ENCODE measurements around the gene SDK1. TPM values are rescaled to one million over a fixed set of nuclear protein-coding genes. Genes with fewer than 3 reads are reported as not detected.
A peak's percentile ranks its signal among the peaks of the same experiment; 100 is the strongest.

Gene SDK1
- total RNA-seq, 2 experiments from 2014 or later: 0.25 to 0.78 TPM

DNA sequence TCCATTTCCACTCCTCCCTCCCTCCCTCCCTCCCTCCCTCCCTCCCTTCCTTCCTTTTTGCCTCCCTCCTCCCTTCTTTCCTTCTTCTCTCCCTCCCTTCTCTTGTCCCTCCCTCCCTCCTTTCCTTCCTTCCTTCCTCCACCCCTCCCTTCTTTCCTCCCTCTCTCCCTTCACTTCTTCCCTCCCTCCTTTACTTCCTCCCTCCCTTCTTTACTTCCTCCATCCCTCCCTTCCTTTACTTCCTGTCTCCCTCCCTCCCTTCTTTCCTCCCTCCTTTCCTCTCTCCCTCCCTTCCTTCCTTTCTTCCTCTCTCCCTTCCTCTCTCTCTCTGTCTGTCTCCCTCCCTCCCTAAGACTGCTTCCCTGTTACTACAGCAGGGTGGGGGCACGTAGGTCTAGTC, 782.5 kb downstream of the SDK1 start:
- intact Hi-C loops (cut with micrococcal nuclease): no loop called here
- DNase-seq: no peak
- H3K9me3 Mint-ChIP-seq: no peaks in the 10 kb centered on the region
- peaks cover 6% of the 10 kb centered on the region for H3K4me1 Mint-ChIP-seq (ENCODE audit: low read depth)
- ChIA-PET CTCF (no interaction called here), POLR2A (no interaction called here)
- no peak for ATAC-seq
- no peaks in the 10 kb centered on the region for H3K27me3 Mint-ChIP-seq
- H3K27ac Mint-ChIP-seq: no peak overlapping the region
- no peak overlapping the region for H3K4me3 Mint-ChIP-seq
- no peaks in the 10 kb centered on the region for H3K36me3 Mint-ChIP-seq (ENCODE audit: low read depth)
- TF ChIP-seq, protein P1, sequence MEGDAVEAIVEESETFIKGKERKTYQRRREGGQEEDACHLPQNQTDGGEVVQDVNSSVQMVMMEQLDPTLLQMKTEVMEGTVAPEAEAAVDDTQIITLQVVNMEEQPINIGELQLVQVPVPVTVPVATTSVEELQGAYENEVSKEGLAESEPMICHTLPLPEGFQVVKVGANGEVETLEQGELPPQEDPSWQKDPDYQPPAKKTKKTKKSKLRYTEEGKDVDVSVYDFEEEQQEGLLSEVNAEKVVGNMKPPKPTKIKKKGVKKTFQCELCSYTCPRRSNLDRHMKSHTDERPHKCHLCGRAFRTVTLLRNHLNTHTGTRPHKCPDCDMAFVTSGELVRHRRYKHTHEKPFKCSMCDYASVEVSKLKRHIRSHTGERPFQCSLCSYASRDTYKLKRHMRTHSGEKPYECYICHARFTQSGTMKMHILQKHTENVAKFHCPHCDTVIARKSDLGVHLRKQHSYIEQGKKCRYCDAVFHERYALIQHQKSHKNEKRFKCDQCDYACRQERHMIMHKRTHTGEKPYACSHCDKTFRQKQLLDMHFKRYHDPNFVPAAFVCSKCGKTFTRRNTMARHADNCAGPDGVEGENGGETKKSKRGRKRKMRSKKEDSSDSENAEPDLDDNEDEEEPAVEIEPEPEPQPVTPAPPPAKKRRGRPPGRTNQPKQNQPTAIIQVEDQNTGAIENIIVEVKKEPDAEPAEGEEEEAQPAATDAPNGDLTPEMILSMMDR (IDR thresholded peaks at IDR 0.05): no peak

DNA sequence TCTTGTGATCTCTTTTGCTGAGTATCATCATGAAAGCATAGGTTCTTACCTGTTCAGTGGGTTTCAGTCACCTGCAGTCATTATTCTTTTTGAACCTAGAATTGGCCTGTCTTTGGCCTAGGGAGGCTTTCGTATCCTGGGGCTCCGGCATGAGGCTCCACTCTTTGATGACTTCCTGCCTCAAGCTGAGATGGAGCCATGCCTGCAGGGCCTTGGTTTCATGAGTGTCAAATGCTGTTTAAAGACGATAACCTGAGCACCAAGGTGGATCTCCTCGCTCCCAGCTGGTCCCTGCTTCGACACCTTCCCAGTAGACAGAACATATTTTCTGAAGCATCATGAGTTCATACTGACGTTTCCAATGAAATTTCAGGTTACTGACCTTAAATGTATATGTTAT, 783.2 kb downstream of the SDK1 start:
- Mint-ChIP-seq H3K4me1 (ENCODE audit: low read depth) (peaks cover 6% of the 10 kb centered on the region), H3K4me3 (no peak overlapping the region), H3K27me3 (no peaks in the 10 kb centered on the region), H3K36me3 (ENCODE audit: low read depth) (no peaks in the 10 kb centered on the region), H3K27ac (no peak overlapping the region), H3K9me3 (no peaks in the 10 kb centered on the region)
- ChIA-PET CTCF (no interaction called here), POLR2A (no interaction called here)
- intact Hi-C loops (cut with micrococcal nuclease): no loop called here
- TF ChIP-seq, protein P1 (IDR thresholded peaks at IDR 0.05): no peak
- DNase-seq (no peak), ATAC-seq (no peak)

DNA sequence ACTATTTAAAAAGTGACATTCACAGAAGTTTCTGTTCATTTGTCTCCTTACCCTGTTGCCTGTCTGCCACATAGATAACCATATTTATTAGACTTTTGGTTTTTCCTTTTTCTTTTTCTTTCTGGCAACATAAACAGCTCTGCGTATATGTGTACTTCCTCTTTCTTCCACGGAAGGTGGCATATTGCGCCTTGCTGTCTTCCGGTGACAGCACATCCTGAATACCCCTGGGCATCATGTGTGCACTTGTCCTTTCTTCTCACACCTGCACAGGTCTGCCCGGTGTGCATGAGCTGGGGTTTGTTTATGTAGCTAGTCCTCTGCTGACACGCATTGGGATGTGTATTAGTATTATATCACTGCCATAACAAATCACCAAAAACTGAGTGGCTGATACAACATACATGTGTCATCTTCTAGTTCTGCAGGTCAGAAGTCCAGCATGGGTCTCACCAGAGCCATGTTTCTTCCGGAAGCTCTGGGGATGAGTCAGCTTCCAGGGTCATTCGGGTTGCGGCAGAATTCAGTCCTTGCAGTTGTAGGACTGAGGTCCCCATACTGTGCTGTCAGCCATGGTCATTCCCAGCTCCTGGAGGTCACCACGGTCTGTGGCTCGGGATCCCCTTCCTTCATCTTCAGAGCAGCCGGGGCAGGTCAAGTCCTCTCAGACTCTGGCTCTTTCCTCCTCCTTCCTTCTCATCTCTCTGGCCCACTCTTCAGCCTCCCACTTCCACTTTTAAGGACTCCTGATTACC, 785.1 kb downstream of the SDK1 start:
- Mint-ChIP-seq H3K27me3 (no peaks in the 10 kb centered on the region), H3K4me3 (no peak overlapping the region), H3K9me3 (peaks cover 6% of the 10 kb centered on the region), H3K36me3 (ENCODE audit: low read depth) (no peaks in the 10 kb centered on the region), H3K27ac (no peak overlapping the region), H3K4me1 (ENCODE audit: low read depth) (peaks cover 6% of the 10 kb centered on the region)
- TF ChIP-seq, protein P1 (IDR thresholded peaks at IDR 0.05): no peak
- CTCF ChIA-PET: no interaction called here
- DNase-seq (peak; percentile 11), ATAC-seq (peak; percentile 49)
- intact Hi-C loops (cut with micrococcal nuclease): no loop called here
- POLR2A ChIA-PET: no interaction called here

DNA sequence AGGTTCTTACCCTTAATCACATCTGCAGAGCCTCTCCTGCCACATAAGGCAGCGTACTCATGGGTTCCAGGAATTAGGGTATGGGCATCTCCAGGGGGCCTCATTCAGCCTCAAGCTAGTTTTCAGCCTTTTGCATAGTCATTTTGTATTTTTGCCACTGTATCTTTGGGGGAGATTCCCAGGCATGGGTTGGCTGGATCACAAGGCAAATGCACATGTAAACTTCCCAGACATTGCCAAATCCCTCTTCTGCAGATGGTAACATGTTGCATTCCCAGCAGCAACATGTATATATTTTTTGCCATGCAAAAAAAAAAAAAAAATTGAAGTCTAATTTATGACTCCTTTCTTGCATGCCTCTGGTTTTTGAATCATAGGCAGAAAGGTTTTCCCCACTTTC, 785.7 kb downstream of the SDK1 start:
- Mint-ChIP-seq H3K4me1 (ENCODE audit: low read depth) (peaks cover 6% of the 10 kb centered on the region), H3K27ac (no peak overlapping the region), H3K36me3 (ENCODE audit: low read depth) (no peaks in the 10 kb centered on the region), H3K27me3 (no peaks in the 10 kb centered on the region), H3K4me3 (no peak overlapping the region), H3K9me3 (peaks cover 7% of the 10 kb centered on the region)
- ATAC-seq (no peak), DNase-seq (no peak)
- ChIA-PET POLR2A (no interaction called here), CTCF (no interaction called here)
- TF ChIP-seq, protein P1 (IDR thresholded peaks at IDR 0.05): no peak
- intact Hi-C loops (cut with micrococcal nuclease): no loop called here

DNA sequence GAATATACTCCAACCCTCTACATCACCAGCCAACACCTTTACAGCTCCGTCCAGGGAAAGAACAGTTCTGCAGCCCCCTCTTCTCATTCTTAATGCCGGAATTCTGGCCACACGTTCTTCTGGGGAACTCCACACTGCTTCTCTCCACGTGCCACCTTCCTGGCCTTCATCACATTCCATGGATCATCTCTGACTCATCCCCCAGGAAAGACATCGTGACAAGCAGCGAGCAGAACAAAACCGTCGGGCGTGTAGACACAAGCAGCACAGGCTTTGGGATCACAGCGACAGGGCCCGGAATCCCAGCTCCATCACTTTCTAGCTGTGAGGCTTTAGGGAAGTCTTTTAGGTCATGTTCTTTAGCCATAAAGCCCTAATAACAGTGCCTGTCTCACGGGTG, 790.7 kb downstream of the SDK1 start:
- TF ChIP-seq, protein P1 (IDR thresholded peaks at IDR 0.05): no peak
- DNase-seq (no peak), ATAC-seq (no peak)
- peaks cover 9% of the 10 kb centered on the region for H3K9me3 Mint-ChIP-seq
- intact Hi-C loops (cut with micrococcal nuclease): no loop called here
- H3K27me3 Mint-ChIP-seq: no peaks in the 10 kb centered on the region
- no peak overlapping the region for H3K27ac Mint-ChIP-seq
- CTCF ChIA-PET: no interaction called here
- no peak overlapping the region for H3K4me3 Mint-ChIP-seq
- peaks cover 13% of the 10 kb centered on the region for H3K4me1 Mint-ChIP-seq (ENCODE audit: low read depth)
- POLR2A ChIA-PET: no interaction called here
- H3K36me3 Mint-ChIP-seq (ENCODE audit: low read depth): no peaks in the 10 kb centered on the region

Data from activated CD8-positive, alpha-beta T cell treated with anti-CD3 and anti-CD28 coated beads for 36 hours (primary cell).